Stimulated activated CD8-positive, alpha-beta memory T cell treated with anti-CD3 and anti-CD28 coated beads, Interleukin-12 subunit alpha, Interleukin-12 subunit beta, amount 100 ng/mL, for 24 hours (primary cell): ENCODE results near the gene PNMA5.

Experiments
- DNase-seq: peaks from one replicate; pipeline ENCODE4 v3.0.0-alpha.2; 2020; ENCODE audit errors: extremely low read depth

The PNMA5 gene

GRCh38 chrX:152958524-152959465, 35.1 kb downstream of the PNMA5 start:
- DNase-seq: peak; percentile 68

GRCh38 chrX:152958047-152958446, 35.9 kb downstream of the PNMA5 start:
- DNase-seq: no peak

GRCh38 chrX:152950786-152951185, 43.1 kb downstream of the PNMA5 start:
- DNase-seq: no peak

GRCh38 chrX:152949114-152949513, 44.8 kb downstream of the PNMA5 start:
- no peak for DNase-seq

GRCh38 chrX:152946681-152947080, 47.2 kb downstream of the PNMA5 start:
- no peak for DNase-seq

- DNase-seq: no peak
These were observed 48.6 kb downstream of the PNMA5 start for GRCh38 chrX:152945021-152945979.

- DNase-seq: no peak
These were observed 50.1 kb downstream of the PNMA5 start for GRCh38 chrX:152943826-152944225.

- DNase-seq: no peak
These were observed 51.9 kb downstream of the PNMA5 start for GRCh38 chrX:152942077-152942442.

- peak; percentile 68 for DNase-seq
These were observed 52.4 kb downstream of the PNMA5 start for GRCh38 chrX:152941328-152942076.
